ENCODE data around the gene BAG5.

The BAG5 gene

GRCh38 chr14:103537175-103537990, 25.1 kb downstream of the BAG5 start:
- no peaks in the 10 kb centered on the region for H3K9me3 Mint-ChIP-seq
- H3K4me1 Mint-ChIP-seq: peaks cover 4 to 7% of the 10 kb centered on the region in 2 donors
- no peak overlapping the region for H3K27ac Mint-ChIP-seq
- H3K4me3 Mint-ChIP-seq: no peak overlapping the region
- ATAC-seq (replicated peaks) (no peak), DNase-seq (no peak)
- peaks cover 4 to 11% of the 10 kb centered on the region in 2 donors for H3K36me3 Mint-ChIP-seq
- H3K27me3 Mint-ChIP-seq: peaks cover 11 to 14% of the 10 kb centered on the region in 2 donors

GRCh38 chr14:103536693-103537092, 25.8 kb downstream of the BAG5 start:
- peaks cover 8% of the 10 kb centered on the region in 2 donors for H3K27me3 Mint-ChIP-seq
- H3K9me3 Mint-ChIP-seq: no peaks in the 10 kb centered on the region
- no peak overlapping the region for H3K4me3 Mint-ChIP-seq
- ATAC-seq (replicated peaks) (no peak), DNase-seq (no peak)
- peaks cover 7 to 12% of the 10 kb centered on the region in 2 donors for H3K36me3 Mint-ChIP-seq
- H3K4me1 Mint-ChIP-seq: peaks cover 8% of the 10 kb centered on the region in 2 donors
- H3K27ac Mint-ChIP-seq: peak overlapping the region; percentile 6

- no peak overlapping the region for H3K4me3 Mint-ChIP-seq
- peaks cover 13 to 15% of the 10 kb centered on the region in 2 donors for H3K4me1 Mint-ChIP-seq
- H3K27ac Mint-ChIP-seq: peak overlapping the region; percentile 65
- peaks cover 4 to 6% of the 10 kb centered on the region in 2 donors for H3K27me3 Mint-ChIP-seq
- no peaks in the 10 kb centered on the region for H3K9me3 Mint-ChIP-seq
- ATAC-seq (replicated peaks): no peak
- H3K36me3 Mint-ChIP-seq: peaks cover 12 to 16% of the 10 kb centered on the region in 2 donors
- no peak for DNase-seq
These were observed 26.4 kb downstream of the BAG5 start for GRCh38 chr14:103535891-103536565.

GRCh38 chr14:103535081-103535890, 27.2 kb downstream of the BAG5 start:
- ATAC-seq (replicated peaks) (no peak), DNase-seq (no peak)
- H3K4me3 Mint-ChIP-seq: no peak overlapping the region
- no peaks in the 10 kb centered on the region for H3K9me3 Mint-ChIP-seq
- H3K27me3 Mint-ChIP-seq: peaks cover 1 to 4% of the 10 kb centered on the region in 2 donors
- no peak overlapping the region for H3K27ac Mint-ChIP-seq
- peaks cover 15 to 19% of the 10 kb centered on the region in 2 donors for H3K36me3 Mint-ChIP-seq
- peaks cover 19 to 22% of the 10 kb centered on the region in 2 donors for H3K4me1 Mint-ChIP-seq

GRCh38 chr14:103534576-103535061, 27.8 kb downstream of the BAG5 start:
- peaks cover 22 to 29% of the 10 kb centered on the region in 2 donors for H3K4me1 Mint-ChIP-seq
- DNase-seq (no peak), ATAC-seq (replicated peaks) (no peak)
- H3K27me3 Mint-ChIP-seq: peaks cover 0 to 4% of the 10 kb centered on the region in 2 donors
- H3K27ac Mint-ChIP-seq: no peak overlapping the region
- no peaks in the 10 kb centered on the region for H3K9me3 Mint-ChIP-seq
- H3K36me3 Mint-ChIP-seq: peaks cover 17 to 21% of the 10 kb centered on the region in 2 donors
- H3K4me3 Mint-ChIP-seq: no peak overlapping the region

GRCh38 chr14:103533999-103534575, 28.4 kb downstream of the BAG5 start:
- peaks cover 20 to 25% of the 10 kb centered on the region in 2 donors for H3K36me3 Mint-ChIP-seq
- no peaks in the 10 kb centered on the region for H3K27me3 Mint-ChIP-seq
- no peak overlapping the region for H3K4me3 Mint-ChIP-seq
- no peak overlapping the region for H3K27ac Mint-ChIP-seq
- DNase-seq: no peak
- no peak for ATAC-seq (replicated peaks)
- H3K9me3 Mint-ChIP-seq: no peaks in the 10 kb centered on the region
- H3K4me1 Mint-ChIP-seq: peaks cover 21 to 29% of the 10 kb centered on the region in 2 donors

- Mint-ChIP-seq H3K4me3 (no peak overlapping the region), H3K27ac (peak overlapping the region; percentile 47), H3K27me3 (no peaks in the 10 kb centered on the region), H3K9me3 (no peaks in the 10 kb centered on the region), H3K4me1 (peaks cover 21 to 34% of the 10 kb centered on the region in 2 donors), H3K36me3 (peaks cover 20 to 28% of the 10 kb centered on the region in 2 donors)
- DNase-seq (no peak), ATAC-seq (replicated peaks) (no peak)
These were observed 29.1 kb downstream of the BAG5 start for GRCh38 chr14:103533137-103533998.

GRCh38 chr14:103532216-103533136, 30.0 kb downstream of the BAG5 start:
- peaks cover 26 to 43% of the 10 kb centered on the region in 2 donors for H3K4me1 Mint-ChIP-seq
- peak overlapping the region; percentile 20 for H3K27ac Mint-ChIP-seq
- H3K9me3 Mint-ChIP-seq: no peaks in the 10 kb centered on the region
- peaks cover 20 to 25% of the 10 kb centered on the region in 2 donors for H3K36me3 Mint-ChIP-seq
- no peak for ATAC-seq (replicated peaks)
- no peak for DNase-seq
- H3K27me3 Mint-ChIP-seq: no peaks in the 10 kb centered on the region
- H3K4me3 Mint-ChIP-seq: peak overlapping the region in 1 of 2 donors; percentile 25

GRCh38 chr14:103531421-103532215, 30.8 kb downstream of the BAG5 start:
- no peak for DNase-seq
- H3K27ac Mint-ChIP-seq: no peak overlapping the region
- no peaks in the 10 kb centered on the region for H3K9me3 Mint-ChIP-seq
- H3K27me3 Mint-ChIP-seq: no peaks in the 10 kb centered on the region
- ATAC-seq (replicated peaks): no peak
- peaks cover 31 to 52% of the 10 kb centered on the region in 2 donors for H3K4me1 Mint-ChIP-seq
- H3K4me3 Mint-ChIP-seq: peak overlapping the region in 1 of 2 donors; percentile 25
- peaks cover 20 to 21% of the 10 kb centered on the region in 2 donors for H3K36me3 Mint-ChIP-seq

- Mint-ChIP-seq H3K4me3 (peak overlapping the region; percentile 94 to 97), H3K36me3 (peaks cover 22 to 23% of the 10 kb centered on the region in 2 donors)
These were observed 31.6 kb downstream of the BAG5 start for GRCh38 chr14:103530831-103531230.

GRCh38 chr14:103530390-103530789, 32.1 kb downstream of the BAG5 start:
- ATAC-seq (replicated peaks) (no peak), DNase-seq (no peak)
- Mint-ChIP-seq H3K4me3 (peak overlapping the region; percentile 94 to 97), H3K27ac (peak overlapping the region; percentile 96), H3K36me3 (peaks cover 23% of the 10 kb centered on the region in 2 donors), H3K27me3 (no peaks in the 10 kb centered on the region), H3K9me3 (no peaks in the 10 kb centered on the region), H3K4me1 (peaks cover 39 to 63% of the 10 kb centered on the region in 2 donors)

More at GRCh38 chr14:103530831-103531230, 31.6 kb downstream of the BAG5 start:
- no peak overlapping the region for H3K27ac Mint-ChIP-seq
- ATAC-seq (replicated peaks) (no peak), DNase-seq (no peak)
- H3K9me3 Mint-ChIP-seq: no peaks in the 10 kb centered on the region
- H3K4me1 Mint-ChIP-seq: peaks cover 35 to 60% of the 10 kb centered on the region in 2 donors
- no peaks in the 10 kb centered on the region for H3K27me3 Mint-ChIP-seq

Data from stimulated activated naive B cell treated with anti-CD40 and anti-IgM and Interleukin-4, amounts not matched to agents 10 μg/mL and 1 μg/mL and 100 μg/mL, for 72 hours (primary cell).